Stomach smooth muscle (tissue), 2 donors: Measurements from ENCODE around the gene TBX18.

Source experiments
- H3K27ac ChIP-seq: one replicate; pipeline ENCODE4 v1.7.0; 2013; ENCODE audit warnings: mild to moderate bottlenecking, low read length, inconsistent platforms
- H3K27me3 ChIP-seq, 2 donors: one replicate each; pipeline ENCODE4 v1.7.0; 2013; ENCODE audit warnings: low read length in 2 of 2; ENCODE audit not compliant: insufficient read depth in 2 of 2, control insufficient read depth in 1 of 2
- H3K36me3 ChIP-seq, 2 donors: one replicate each; pipeline ENCODE4 v1.7.0; 2013; ENCODE audit warnings: low read length in 2 of 2; ENCODE audit not compliant: control insufficient read depth in 2 of 2, insufficient read depth in 2 of 2
- H3K4me1 ChIP-seq: one replicate; pipeline ENCODE4 v1.7.0; 2013; ENCODE audit warnings: low read length; ENCODE audit not compliant: control insufficient read depth, insufficient read depth
- H3K4me3 ChIP-seq, 2 donors: one replicate each; pipeline ENCODE4 v1.7.0; 2013; ENCODE audit warnings: low read length in 2 of 2
- H3K9ac ChIP-seq, 2 donors: one replicate each; pipeline ENCODE4 v1.7.0; 2013; ENCODE audit warnings: low read length in 2 of 2, mild to moderate bottlenecking in 1 of 2
- H3K9me3 ChIP-seq, 2 donors: one replicate each; pipeline ENCODE4 v1.7.0; 2013; ENCODE audit warnings: low read length in 2 of 2; ENCODE audit not compliant: control insufficient read depth in 2 of 2
- donor health status: healthy.
- donor health status: Pancreatic carcinoma.

The TBX18 gene

GRCh38 chr6:84674395-84674794 is 90.0 kb downstream of the TBX18 start:
- Histone ChIP-seq H3K9me3 (no peaks in the 10 kb centered on the region), H3K36me3 (no peaks in the 10 kb centered on the region), H3K4me3 (no peak overlapping the region), H3K27me3 (no peaks in the 10 kb centered on the region), H3K9ac (no peak overlapping the region), H3K27ac (no peak overlapping the region), H3K4me1 (no peaks in the 10 kb centered on the region)

GRCh38 chr6:84671183-84671582 is 93.2 kb downstream of the TBX18 start:
- H3K9ac ChIP-seq, result no peak overlapping the region
- no peaks in the 10 kb centered on the region for H3K27me3 ChIP-seq
- H3K4me3 ChIP-seq, result no peak overlapping the region
- no peaks in the 10 kb centered on the region for H3K9me3 ChIP-seq
- no peaks in the 10 kb centered on the region for H3K4me1 ChIP-seq
- no peak overlapping the region for H3K27ac ChIP-seq
- H3K36me3 ChIP-seq, result no peaks in the 10 kb centered on the region

GRCh38 chr6:84669945-84670344 is 94.5 kb downstream of the TBX18 start:
- no peak overlapping the region for H3K4me3 ChIP-seq
- H3K36me3 ChIP-seq, result no peaks in the 10 kb centered on the region
- no peaks in the 10 kb centered on the region for H3K4me1 ChIP-seq
- H3K27me3 ChIP-seq, result no peaks in the 10 kb centered on the region
- no peak overlapping the region for H3K27ac ChIP-seq
- H3K9me3 ChIP-seq, result no peaks in the 10 kb centered on the region
- H3K9ac ChIP-seq, result no peak overlapping the region

- Histone ChIP-seq H3K9me3 (no peaks in the 10 kb centered on the region), H3K27ac (no peak overlapping the region), H3K36me3 (no peaks in the 10 kb centered on the region), H3K4me3 (no peak overlapping the region), H3K27me3 (no peaks in the 10 kb centered on the region), H3K4me1 (no peaks in the 10 kb centered on the region), H3K9ac (no peak overlapping the region)
These were observed 96.9 kb downstream of the TBX18 start for GRCh38 chr6:84667252-84668213.

GRCh38 chr6:84665401-84665800 is 99.0 kb downstream of the TBX18 start:
- Histone ChIP-seq H3K4me1 (no peaks in the 10 kb centered on the region), H3K36me3 (no peaks in the 10 kb centered on the region), H3K27me3 (no peaks in the 10 kb centered on the region), H3K4me3 (no peak overlapping the region), H3K9ac (no peak overlapping the region), H3K27ac (no peak overlapping the region), H3K9me3 (no peaks in the 10 kb centered on the region)

- no peaks in the 10 kb centered on the region for H3K4me1 ChIP-seq
- no peak overlapping the region for H3K9ac ChIP-seq
- no peaks in the 10 kb centered on the region for H3K36me3 ChIP-seq
- no peaks in the 10 kb centered on the region for H3K27me3 ChIP-seq
- no peak overlapping the region for H3K27ac ChIP-seq
- no peaks in the 10 kb centered on the region for H3K9me3 ChIP-seq
- no peak overlapping the region for H3K4me3 ChIP-seq
These were observed 100.5 kb downstream of the TBX18 start for GRCh38 chr6:84663866-84664265.

GRCh38 chr6:84657486-84657885 is 106.9 kb downstream of the TBX18 start:
- Histone ChIP-seq H3K4me3 (no peak overlapping the region), H3K9me3 (no peaks in the 10 kb centered on the region), H3K9ac (no peak overlapping the region), H3K4me1 (no peaks in the 10 kb centered on the region), H3K36me3 (no peaks in the 10 kb centered on the region), H3K27ac (no peak overlapping the region), H3K27me3 (no peaks in the 10 kb centered on the region)

- no peak overlapping the region for H3K4me3 ChIP-seq
- no peak overlapping the region for H3K9ac ChIP-seq
- H3K27ac ChIP-seq, result no peak overlapping the region
- H3K36me3 ChIP-seq, result no peaks in the 10 kb centered on the region
- no peaks in the 10 kb centered on the region for H3K27me3 ChIP-seq
- H3K4me1 ChIP-seq, result no peaks in the 10 kb centered on the region
- no peaks in the 10 kb centered on the region for H3K9me3 ChIP-seq
These were observed 107.4 kb downstream of the TBX18 start for GRCh38 chr6:84657025-84657424.

GRCh38 chr6:84653027-84653551 is 111.3 kb downstream of the TBX18 start:
- no peaks in the 10 kb centered on the region for H3K36me3 ChIP-seq
- H3K9ac ChIP-seq, result no peak overlapping the region
- H3K4me3 ChIP-seq, result no peak overlapping the region
- no peak overlapping the region for H3K27ac ChIP-seq
- H3K9me3 ChIP-seq, result no peaks in the 10 kb centered on the region
- no peaks in the 10 kb centered on the region for H3K27me3 ChIP-seq
- no peaks in the 10 kb centered on the region for H3K4me1 ChIP-seq

GRCh38 chr6:84652356-84653026 is 111.9 kb downstream of the TBX18 start:
- no peak overlapping the region for H3K4me3 ChIP-seq
- no peak overlapping the region for H3K9ac ChIP-seq
- H3K4me1 ChIP-seq, result no peaks in the 10 kb centered on the region
- no peak overlapping the region for H3K27ac ChIP-seq
- no peaks in the 10 kb centered on the region for H3K36me3 ChIP-seq
- H3K9me3 ChIP-seq, result no peaks in the 10 kb centered on the region
- no peaks in the 10 kb centered on the region for H3K27me3 ChIP-seq

GRCh38 chr6:84651583-84651982 is 112.8 kb downstream of the TBX18 start:
- Histone ChIP-seq H3K27ac (no peak overlapping the region), H3K27me3 (no peaks in the 10 kb centered on the region), H3K36me3 (no peaks in the 10 kb centered on the region), H3K4me3 (no peak overlapping the region), H3K9me3 (no peaks in the 10 kb centered on the region), H3K4me1 (no peaks in the 10 kb centered on the region), H3K9ac (no peak overlapping the region)
